Measurements from ENCODE around the gene CNOT2. TPM values are rescaled to one million over a fixed set of nuclear protein-coding genes. Genes with fewer than 3 reads are reported as not detected.
A peak's percentile ranks its signal among the peaks of the same experiment; 100 is the strongest.

CNOT2 gene
- total and polyA plus RNA-seq, 2 donors (not counting 3 experiments of a cell fraction or from before 2014, with no cell fraction given): 52.2 to 79.7 TPM

- TF ChIP-seq JUN (IDR thresholded peaks at IDR 0.05; ENCODE audit: borderline replicate concordance, insufficient read depth, insufficient read length, low read depth) (no peak), CTCF (IDR thresholded peaks at IDR 0.05; ENCODE audit: extremely low read depth in 1 of 2, insufficient read depth in 1 of 2, low read depth in 1 of 2, low read length in 2 of 2) (no peak), EZH2 (IDR thresholded peaks at IDR 0.05; ENCODE audit: borderline replicate concordance, low read depth, low read length, severe bottlenecking) (no peak), POLR2AphosphoS5 (IDR thresholded peaks at IDR 0.05; ENCODE audit: insufficient read depth, low read depth, low read length) (no peak), GATA2 (IDR thresholded peaks at IDR 0.05; ENCODE audit: insufficient read depth, insufficient read length, low read depth, low read length) (no peak), MAX (IDR thresholded peaks at IDR 0.05; ENCODE audit: insufficient read depth, insufficient read length) (no peak)
- peak overlapping the region; percentile 97 for H3K9ac ChIP-seq (replicated peaks; ENCODE audit: extremely low read depth, insufficient read depth, low read length)
- FAIRE-seq (no peak), DNase-seq (ENCODE audit: low read depth, low spot score) (peak; percentile 23)
- ChIA-PET POLR2A (no interaction called here), CTCF (no interaction called here)
- no peaks in the 10 kb centered on the region for H3K9me1 ChIP-seq (replicated peaks; ENCODE audit: control insufficient read depth, extremely low read depth, insufficient read depth, low read length)
- peaks cover 0 to 4% of the 10 kb centered on the region in 2 experiments for H3K36me3 ChIP-seq (ENCODE audit: control insufficient read depth in 2 of 2, extremely low read depth in 1 of 2, insufficient read depth in 2 of 2, low read length in 2 of 2)
- H2AFZ ChIP-seq (ENCODE audit: low read depth, low read length): no peak overlapping the region
- intact Hi-C loops (cut with micrococcal nuclease) (loop anchor here (2.0 to 5.0 kb wide), 6 partner anchors 125 to 655 kb away; partner anchors contain the start of genes CCT2 and KCNMB4), dilution Hi-C loops (cut with MboI; ENCODE audit: extremely low pct_ligation_motif_present, low sequenced_read_pairs) (no loop called here)
- peak overlapping the region; percentile 97 for H3K4me2 ChIP-seq (ENCODE audit: insufficient read depth, low read length)
- peak overlapping the region in 2 of 3 experiments; percentile 1 to 97 for H3K4me3 ChIP-seq (replicated peaks in 1 of 3; ENCODE audit: insufficient read depth in 1 of 3, low read depth in 1 of 3, low read length in 3 of 3)
- no peaks in the 10 kb centered on the region for H4K20me1 ChIP-seq (replicated peaks; ENCODE audit: control insufficient read depth, extremely low read depth, insufficient read depth, low read length)
- peaks cover 33% of the 10 kb centered on the region for H3K79me2 ChIP-seq (ENCODE audit: control insufficient read depth, insufficient read depth, low read length)
- H3K9me3 ChIP-seq (replicated peaks; ENCODE audit: control insufficient read depth, insufficient read depth, low read length): no peaks in the 10 kb centered on the region
- no TSS peak for BruUV-seq (replicated peaks)
- peak overlapping the region; percentile 86 for H3K27ac ChIP-seq (ENCODE audit: insufficient read depth, low read depth, low read length)
- peaks cover 37% of the 10 kb centered on the region for H3K4me1 ChIP-seq (ENCODE audit: control insufficient read depth, extremely low read depth, insufficient read depth, low read length)
- H3K27me3 ChIP-seq (ENCODE audit: control insufficient read depth in 2 of 2, insufficient read depth in 2 of 2, low read length in 2 of 2): no peaks in the 10 kb centered on the region
Measured at GRCh38 chr12:70241845-70242244, 1.4 kb upstream of the CNOT2 start.

Data from endothelial cell of umbilical vein (primary cell).